ENCODE measurements around the gene SDC3.
"Not testable (repeated sequence)": the region's sequence is repeated elsewhere in the genome, so short reads cannot be mapped to it uniquely, and the experiment has no call there.

The SDC3 gene

DNA sequence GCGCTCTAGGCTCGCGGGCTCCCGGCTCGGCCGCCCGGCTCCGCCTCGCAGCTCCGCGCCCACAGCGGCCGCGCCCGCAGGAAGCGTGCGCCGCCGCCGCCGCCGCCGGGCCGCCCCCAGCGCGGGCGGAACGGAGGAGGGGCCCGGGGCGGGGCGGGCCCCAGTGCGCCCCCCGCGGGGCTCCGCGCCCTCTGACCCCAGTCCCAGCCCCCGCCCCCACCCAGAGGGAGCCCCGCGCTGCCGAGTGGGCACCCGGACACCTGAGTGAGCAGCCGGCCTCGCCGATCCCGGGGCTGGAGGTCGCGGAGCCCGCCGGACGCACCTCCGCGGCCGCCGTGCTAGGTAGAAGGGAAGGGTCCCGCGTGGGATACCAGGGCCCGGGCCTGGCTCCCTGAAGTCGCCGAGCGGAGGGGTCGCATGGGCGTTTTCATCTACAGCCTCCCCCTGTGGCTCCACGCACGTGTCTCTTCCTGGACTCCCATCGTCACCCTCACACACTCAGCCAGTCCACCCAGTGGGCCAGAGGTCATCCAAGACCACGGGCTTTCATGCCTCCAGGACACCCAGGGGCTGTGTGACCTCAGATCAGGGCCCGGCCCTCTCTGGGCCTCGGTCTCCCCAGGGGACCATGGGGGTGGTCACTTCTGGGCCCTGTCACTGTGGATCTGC is at the start of gene SDC3:
Gene SDC3 (minus strand): TSS at position 63 of the 669 bp plus-strand sequence. CDS start 172 bp downstream, outside the sequence.
- DNase-seq, result no peak

DNA sequence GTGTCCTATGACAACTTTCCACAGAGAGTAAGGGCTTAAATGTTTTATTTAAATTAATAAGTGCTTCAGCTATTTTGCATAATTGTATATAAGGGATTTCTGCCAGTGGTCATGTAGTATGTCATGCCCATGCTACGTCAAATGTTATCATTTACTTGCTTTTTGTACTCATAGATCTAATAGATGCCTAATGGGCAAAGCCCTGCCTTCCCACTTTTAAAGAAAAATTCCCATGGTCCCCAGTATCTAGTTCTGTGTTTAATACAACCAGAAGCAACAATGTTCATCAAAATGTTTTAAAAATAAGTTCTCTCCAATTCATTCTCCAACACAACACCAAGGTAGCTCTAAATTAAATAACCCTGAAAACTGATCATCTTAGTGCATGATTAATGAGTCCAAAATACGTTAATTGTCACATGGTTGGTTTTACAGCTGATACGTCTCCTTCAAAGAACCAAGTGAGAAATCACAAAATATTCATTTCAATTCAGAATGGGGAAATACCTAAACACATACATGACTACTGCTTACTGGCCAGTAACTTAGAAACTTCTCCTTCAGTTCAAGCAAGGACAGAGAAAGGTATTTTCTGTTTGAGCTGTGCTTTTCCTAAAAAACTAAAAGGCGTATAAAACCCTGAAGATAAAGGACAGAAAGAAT is 49.1 kb upstream of the SDC3 start:
- DNase-seq, result no peak

- DNase-seq, result no peak
Observed at GRCh38 chr1:30955448-30956015, 47.0 kb upstream of the SDC3 start.

GRCh38 chr1:30953685-30954084 is 45.1 kb upstream of the SDC3 start:
- no peak for DNase-seq

- DNase-seq, result no peak
Observed at GRCh38 chr1:30952098-30952497, 43.5 kb upstream of the SDC3 start.

DNA sequence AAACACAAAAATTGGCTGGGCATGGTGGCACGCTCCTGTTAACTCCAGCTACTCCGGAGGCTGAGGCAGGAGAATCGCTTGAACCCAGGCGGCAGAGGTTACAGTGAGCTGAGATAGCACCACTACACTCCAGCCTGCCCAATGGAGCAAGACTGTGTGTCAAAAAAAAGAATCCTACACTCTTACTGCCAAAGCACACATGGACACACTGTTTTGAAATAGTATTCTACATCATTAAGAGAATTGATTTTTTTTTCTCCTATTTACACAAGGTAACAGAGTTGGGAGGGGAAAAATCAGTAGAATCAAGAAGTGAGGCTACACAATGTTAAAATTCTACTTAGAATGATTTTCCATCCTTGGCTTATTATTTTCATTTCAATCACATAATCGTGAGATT is 42.1 kb upstream of the SDC3 start:
- no peak for DNase-seq

DNA sequence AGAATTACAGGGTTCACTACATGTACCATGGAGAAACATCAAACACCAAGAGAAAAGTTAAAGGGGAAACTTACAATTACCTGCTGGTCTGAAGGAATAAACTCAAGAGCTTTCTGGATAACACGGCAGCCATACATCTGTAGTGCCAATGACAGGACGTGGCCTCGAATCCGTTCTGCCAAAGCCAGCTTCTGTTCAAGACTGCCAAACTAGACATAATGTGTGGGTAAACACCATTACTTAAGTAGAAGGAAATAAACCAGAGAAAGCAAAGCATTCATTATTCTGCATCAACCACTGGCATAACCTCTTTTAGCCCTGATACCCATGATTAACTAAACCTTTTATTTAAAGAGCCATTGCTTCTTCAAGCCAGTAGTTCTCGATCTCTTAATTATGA is 41.5 kb upstream of the SDC3 start:
- DNase-seq, result no peak

- DNase-seq, result not testable (repeated sequence)
Observed at GRCh38 chr1:30949487-30949838, 40.9 kb upstream of the SDC3 start.

GRCh38 chr1:30948813-30949486 is 40.4 kb upstream of the SDC3 start:
- DNase-seq, result not testable (repeated sequence)

DNA sequence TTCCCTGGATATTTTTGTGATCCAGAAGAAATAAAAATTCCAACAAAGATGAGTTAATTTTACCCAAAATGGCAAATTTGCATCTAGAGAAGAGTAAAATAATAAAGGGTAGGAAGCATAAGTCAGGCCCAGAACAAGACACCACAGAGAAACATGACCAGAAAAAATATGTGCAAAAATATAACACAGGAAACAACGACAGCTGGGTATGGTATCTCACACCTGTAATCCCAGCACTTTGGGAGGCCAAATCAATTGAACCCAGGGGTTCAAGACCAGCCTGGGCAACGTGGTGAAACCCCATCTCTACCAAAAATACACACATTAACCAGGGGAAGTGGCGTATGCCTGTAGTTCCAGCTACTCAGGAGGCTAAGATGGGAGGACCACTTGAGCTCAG is 39.7 kb upstream of the SDC3 start:
- DNase-seq, result no peak

- no peak for DNase-seq
Observed at GRCh38 chr1:30947212-30947611, 38.7 kb upstream of the SDC3 start.

DNA sequence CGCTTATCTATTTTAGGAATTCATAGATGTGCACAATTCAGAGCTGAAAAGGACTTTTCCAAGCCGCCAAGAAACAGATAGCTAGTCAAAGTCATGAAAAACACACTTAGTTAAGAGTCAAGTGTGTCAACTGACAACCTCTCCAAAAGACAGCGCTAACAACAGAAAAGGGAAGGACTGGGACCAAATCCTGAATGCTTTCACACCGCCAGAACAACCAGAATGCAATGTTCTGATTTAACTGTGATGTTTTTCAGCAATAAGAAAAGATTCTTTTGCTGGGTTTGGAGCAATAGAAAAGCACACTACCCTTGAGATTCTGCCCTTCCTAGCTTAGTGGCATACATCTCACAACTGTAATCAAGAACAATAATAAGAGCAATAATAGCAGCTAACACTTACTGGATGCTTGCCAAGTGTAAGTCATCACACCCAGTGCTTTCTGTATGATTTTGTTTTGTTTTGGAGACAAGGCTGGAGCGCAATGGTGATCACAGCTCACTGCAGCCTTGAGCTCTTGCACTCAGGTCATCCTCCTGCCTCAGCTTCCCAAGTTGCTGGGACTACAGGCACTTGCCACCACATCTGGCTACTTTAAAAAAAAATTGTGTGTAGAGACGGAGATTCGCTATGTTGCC is 33.9 kb upstream of the SDC3 start:
- no peak for DNase-seq

GRCh38 chr1:30940541-30940940 is 32.0 kb upstream of the SDC3 start:
- no peak for DNase-seq

- no peak for DNase-seq
Observed at GRCh38 chr1:30936541-30937171, 28.1 kb upstream of the SDC3 start.

DNA sequence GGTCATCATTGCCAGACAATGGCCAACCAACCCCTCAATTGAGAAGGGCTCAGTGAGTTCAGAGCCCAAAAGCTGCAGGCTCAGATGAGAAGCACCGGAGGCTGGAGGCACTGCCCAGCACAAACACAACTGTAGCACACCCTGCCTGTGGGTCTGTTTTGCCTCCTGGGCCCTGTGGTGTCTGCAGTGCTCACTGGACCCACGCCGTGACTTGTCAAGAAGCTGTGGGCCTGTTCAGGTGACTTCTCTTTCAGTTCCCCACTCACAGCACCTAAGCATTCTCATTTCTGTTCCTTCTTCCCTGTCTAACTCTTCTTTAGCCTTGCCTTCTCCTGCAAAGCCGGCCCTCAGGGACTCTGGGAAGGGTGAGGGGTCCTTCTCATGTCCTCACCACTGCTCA is 27.2 kb upstream of the SDC3 start:
- not testable (repeated sequence) for DNase-seq

- DNase-seq, result no peak
Observed at GRCh38 chr1:30934613-30935012, 26.1 kb upstream of the SDC3 start.

DNA sequence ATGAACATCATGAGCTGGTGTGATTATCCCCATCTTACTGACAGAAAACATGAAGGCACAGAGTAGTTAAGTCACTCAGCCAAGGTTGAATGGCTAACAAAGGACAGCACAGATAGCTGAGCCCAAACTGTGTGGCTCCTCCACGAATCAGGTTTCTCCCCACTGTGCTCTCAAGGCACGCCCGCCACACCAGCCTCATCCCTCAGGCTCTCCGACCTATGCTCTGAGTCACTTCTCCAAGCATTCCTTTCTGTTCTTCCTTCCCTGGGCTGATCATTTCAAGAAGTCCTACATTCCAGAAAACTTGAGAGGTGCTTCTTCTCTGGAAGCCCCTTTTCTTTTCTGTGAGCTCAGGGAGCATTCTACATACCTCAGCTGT is 25.3 kb upstream of the SDC3 start:
- DNase-seq, result no peak

- no peak for DNase-seq
Observed at GRCh38 chr1:30930631-30931173, 22.1 kb upstream of the SDC3 start.

- DNase-seq, result no peak
Observed at GRCh38 chr1:30929944-30930525, 21.5 kb upstream of the SDC3 start.

- peak; percentile 59 for DNase-seq
Observed at GRCh38 chr1:30929135-30929889, 20.8 kb upstream of the SDC3 start.

DNA sequence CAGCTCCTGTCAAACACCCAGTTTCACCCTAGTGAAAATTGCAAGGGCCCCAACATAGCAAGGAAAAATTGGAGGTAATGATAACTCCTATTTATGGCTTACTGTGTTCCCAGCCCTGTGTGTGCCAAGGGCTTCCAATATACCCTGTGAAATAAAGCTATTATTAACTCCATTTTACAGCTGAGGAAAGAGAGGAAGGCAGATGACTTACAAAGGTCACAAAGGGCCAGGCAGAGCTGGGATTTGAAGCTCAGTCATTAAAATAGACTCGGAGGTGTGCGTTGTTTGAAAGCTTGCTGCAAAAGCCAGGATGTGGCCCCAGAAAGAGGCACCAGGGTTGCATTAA is 20.2 kb upstream of the SDC3 start:
- no peak for DNase-seq

- DNase-seq, result no peak
Observed at GRCh38 chr1:30928171-30928570, 19.6 kb upstream of the SDC3 start.

All from CD4-positive, alpha-beta T cell treated with Interleukin-17A for 1 hour (primary cell).